ENCODE results near the gene GPC5. TPM values are rescaled to one million over a fixed set of nuclear protein-coding genes. Genes with fewer than 3 reads are reported as not detected.

The GPC5 gene
- total RNA-seq, 1 donor from 2014 or later, result 0.07 TPM

- Mint-ChIP-seq H3K27ac (no peak overlapping the region), H3K9me3 (no peaks in the 10 kb centered on the region), H3K27me3 (ENCODE audit: insufficient read depth, low read depth) (no peaks in the 10 kb centered on the region), H3K36me3 (no peaks in the 10 kb centered on the region), H3K4me1 (no peaks in the 10 kb centered on the region), H3K4me3 (no peak overlapping the region)
- no peaks in the 10 kb centered on the region for H3K79me2 ChIP-seq (ENCODE audit: low read depth)
- H3K4me1 ChIP-seq, result no peaks in the 10 kb centered on the region
- no peak overlapping the region for H3K4me2 ChIP-seq
- H3F3A ChIP-seq (ENCODE audit: low read depth), result no peaks in the 10 kb centered on the region
- H3K9ac ChIP-seq, result no peak overlapping the region
- H3K27me3 ChIP-seq, result no peaks in the 10 kb centered on the region
- no peak overlapping the region for H2AFZ ChIP-seq (replicated peaks)
- no peak overlapping the region for H3K4me3 ChIP-seq
- no peaks in the 10 kb centered on the region for H3K36me3 ChIP-seq
- DNase-seq (ENCODE audit: low spot score), result no peak
- no peak overlapping the region for H3K27ac ChIP-seq
- TF ChIP-seq EZH2phosphoT487 (IDR thresholded peaks at IDR 0.05) (no peak), EZH2 (IDR thresholded peaks at IDR 0.05) (no peak), CTCF (IDR thresholded peaks at IDR 0.05) (no peak)
- H4K20me1 ChIP-seq (ENCODE audit: low read depth), result no peaks in the 10 kb centered on the region
- no peaks in the 10 kb centered on the region for H3K9me3 ChIP-seq (ENCODE audit: low read depth)
Measured at GRCh38 chr13:91598655-91599054, 200.2 kb downstream of the GPC5 start.

- Histone ChIP-seq H3K36me3 (no peaks in the 10 kb centered on the region), H3F3A (ENCODE audit: low read depth) (no peaks in the 10 kb centered on the region), H2AFZ (replicated peaks) (no peak overlapping the region), H3K4me2 (no peak overlapping the region), H3K4me1 (no peaks in the 10 kb centered on the region), H3K4me3 (no peak overlapping the region), H4K20me1 (ENCODE audit: low read depth) (no peaks in the 10 kb centered on the region), H3K9ac (no peak overlapping the region), H3K27me3 (no peaks in the 10 kb centered on the region), H3K79me2 (ENCODE audit: low read depth) (no peaks in the 10 kb centered on the region), H3K9me3 (ENCODE audit: low read depth) (no peaks in the 10 kb centered on the region), H3K27ac (no peak overlapping the region)
- no peak for DNase-seq (ENCODE audit: low spot score)
- Mint-ChIP-seq H3K27ac (no peak overlapping the region), H3K27me3 (ENCODE audit: insufficient read depth, low read depth) (no peaks in the 10 kb centered on the region), H3K36me3 (no peaks in the 10 kb centered on the region), H3K9me3 (no peaks in the 10 kb centered on the region), H3K4me3 (no peak overlapping the region), H3K4me1 (no peaks in the 10 kb centered on the region)
- no peak for TF ChIP-seq CTCF (IDR thresholded peaks at IDR 0.05)
- no peak for TF ChIP-seq EZH2phosphoT487 (IDR thresholded peaks at IDR 0.05)
- no peak for TF ChIP-seq EZH2 (IDR thresholded peaks at IDR 0.05)
Measured at GRCh38 chr13:91601273-91601672, 202.9 kb downstream of the GPC5 start.

- no peak overlapping the region for H3K27ac ChIP-seq
- no peak overlapping the region for H3K4me3 ChIP-seq
- H2AFZ ChIP-seq (replicated peaks), result no peak overlapping the region
- Mint-ChIP-seq H3K4me3 (no peak overlapping the region), H3K36me3 (no peaks in the 10 kb centered on the region), H3K4me1 (no peaks in the 10 kb centered on the region), H3K27me3 (ENCODE audit: insufficient read depth, low read depth) (no peaks in the 10 kb centered on the region), H3K9me3 (no peaks in the 10 kb centered on the region), H3K27ac (no peak overlapping the region)
- no peaks in the 10 kb centered on the region for H3K9me3 ChIP-seq (ENCODE audit: low read depth)
- H3F3A ChIP-seq (ENCODE audit: low read depth), result no peaks in the 10 kb centered on the region
- H3K36me3 ChIP-seq, result no peaks in the 10 kb centered on the region
- no peak for TF ChIP-seq EZH2 (IDR thresholded peaks at IDR 0.05)
- no peak for TF ChIP-seq CTCF (IDR thresholded peaks at IDR 0.05)
- no peak for TF ChIP-seq EZH2phosphoT487 (IDR thresholded peaks at IDR 0.05)
- no peak overlapping the region for H3K4me2 ChIP-seq
- H3K9ac ChIP-seq, result no peak overlapping the region
- no peaks in the 10 kb centered on the region for H3K27me3 ChIP-seq
- no peaks in the 10 kb centered on the region for H3K4me1 ChIP-seq
- H3K79me2 ChIP-seq (ENCODE audit: low read depth), result no peaks in the 10 kb centered on the region
- DNase-seq (ENCODE audit: low spot score), result no peak
- H4K20me1 ChIP-seq (ENCODE audit: low read depth), result no peaks in the 10 kb centered on the region
Measured at GRCh38 chr13:91601807-91602206, 203.4 kb downstream of the GPC5 start.
